AG10803 (cell line): ENCODE results near the gene CNTNAP4.

Source experiments
- DNase-seq: peaks from one replicate; pipeline ENCODE4 v3.0.0; 2010; ENCODE audit warnings: low read depth
- H3K4me3 ChIP-seq: 2 replicates; pipeline ENCODE4 v1.5.1; 2011; ENCODE audit warnings: mild to moderate bottlenecking, low read length, control low read depth
- CTCF ChIP-seq: conservative IDR thresholded peaks from 2 replicates; pipeline ENCODE4 v1.5.1; 2011; ENCODE audit warnings: mild to moderate bottlenecking, low read length, control low read depth, inconsistent platforms

CNTNAP4 gene

DNA sequence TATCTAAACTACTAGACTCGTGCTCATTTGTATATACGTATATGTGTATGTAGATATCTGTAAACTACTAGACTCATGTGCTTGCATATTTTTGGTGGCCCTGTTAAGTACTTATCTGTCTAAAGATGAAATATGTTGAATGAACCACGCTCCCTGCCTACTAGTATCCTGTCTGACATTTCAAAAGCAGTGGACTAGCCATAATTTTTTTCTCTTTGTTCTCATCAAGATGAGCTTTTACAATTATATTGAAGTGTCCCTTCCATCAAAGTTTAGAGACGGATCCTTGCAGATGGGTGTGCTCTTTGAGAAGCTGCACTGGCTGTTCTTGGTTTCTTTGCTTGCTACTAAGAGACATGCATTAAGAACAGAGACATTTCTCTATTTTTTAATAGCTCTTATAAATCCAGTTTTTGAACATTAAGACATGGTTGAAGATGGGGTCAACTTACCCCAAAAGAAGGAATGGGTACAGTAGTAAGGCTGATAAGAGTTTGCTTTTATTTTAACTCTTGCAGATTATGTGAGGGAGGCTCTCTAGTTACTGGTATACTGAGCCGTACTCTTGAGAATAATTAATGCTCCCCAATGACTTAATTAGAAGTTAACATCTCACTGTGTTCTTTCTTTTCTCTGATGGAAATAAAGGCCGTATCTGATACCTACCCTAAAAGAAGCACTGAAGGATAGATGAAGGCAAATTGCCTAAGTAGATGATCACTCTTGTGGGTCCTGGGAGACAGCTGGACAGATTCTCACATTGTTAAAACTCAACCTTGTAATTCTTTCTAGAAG is 3.4 kb downstream of the CNTNAP4 start:
- no peak for DNase-seq
- no peak overlapping the region for H3K4me3 ChIP-seq
- TF ChIP-seq CTCF: no peak

- no peak overlapping the region for H3K4me3 ChIP-seq
- DNase-seq: no peak
- TF ChIP-seq CTCF: no peak
These were observed 10.3 kb downstream of the CNTNAP4 start for GRCh38 chr16:76287466-76287865.

GRCh38 chr16:76292218-76292617 is 15.0 kb downstream of the CNTNAP4 start:
- no peak for TF ChIP-seq CTCF
- no peak for DNase-seq
- no peak overlapping the region for H3K4me3 ChIP-seq

DNA sequence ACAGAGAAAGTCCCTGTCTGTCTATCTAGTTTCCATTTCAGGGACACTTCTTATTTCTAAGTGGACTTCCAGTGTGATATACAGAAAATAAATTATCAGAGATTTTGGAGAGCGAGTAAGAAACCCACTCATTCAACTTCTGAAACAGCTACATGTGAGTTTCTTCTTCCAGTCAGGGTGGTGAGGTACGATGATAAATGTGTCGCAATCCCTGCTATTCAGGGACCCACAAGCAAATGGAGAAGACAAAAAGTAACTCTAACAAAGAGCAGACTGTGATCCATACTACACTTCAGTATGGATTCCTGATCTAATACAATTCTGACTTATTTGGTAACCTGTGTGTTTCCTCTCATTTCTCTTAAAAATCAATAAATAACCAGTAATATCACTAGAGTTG is 16.8 kb downstream of the CNTNAP4 start:
- no peak for TF ChIP-seq CTCF
- H3K4me3 ChIP-seq: no peak overlapping the region
- no peak for DNase-seq

- no peak for DNase-seq
- H3K4me3 ChIP-seq: no peak overlapping the region
- no peak for TF ChIP-seq CTCF
These were observed 17.4 kb downstream of the CNTNAP4 start for GRCh38 chr16:76294396-76295214.

GRCh38 chr16:76297941-76298340 is 20.7 kb downstream of the CNTNAP4 start:
- no peak for TF ChIP-seq CTCF
- no peak overlapping the region for H3K4me3 ChIP-seq

More at GRCh38 chr16:76297941-76298340, 20.7 kb downstream of the CNTNAP4 start:
- DNase-seq: no peak
